Activated CD4-positive, alpha-beta T cell treated with anti-CD3 and anti-CD28 coated beads, Interleukin-2, amount 50 U/mL, for 4 hours (primary cell): ENCODE measurements around the gene INTS2.
A peak's percentile ranks its signal among the peaks of the same experiment; 100 is the strongest.
"Not testable (repeated sequence)": the region's sequence is repeated elsewhere in the genome, so short reads cannot be mapped to it uniquely, and the experiment has no call there.

Experiments
- DNase-seq, 2 experiments: peaks; one replicate each; pipeline ENCODE4 v3.0.0-alpha.2; 2020

The INTS2 gene, protein sequence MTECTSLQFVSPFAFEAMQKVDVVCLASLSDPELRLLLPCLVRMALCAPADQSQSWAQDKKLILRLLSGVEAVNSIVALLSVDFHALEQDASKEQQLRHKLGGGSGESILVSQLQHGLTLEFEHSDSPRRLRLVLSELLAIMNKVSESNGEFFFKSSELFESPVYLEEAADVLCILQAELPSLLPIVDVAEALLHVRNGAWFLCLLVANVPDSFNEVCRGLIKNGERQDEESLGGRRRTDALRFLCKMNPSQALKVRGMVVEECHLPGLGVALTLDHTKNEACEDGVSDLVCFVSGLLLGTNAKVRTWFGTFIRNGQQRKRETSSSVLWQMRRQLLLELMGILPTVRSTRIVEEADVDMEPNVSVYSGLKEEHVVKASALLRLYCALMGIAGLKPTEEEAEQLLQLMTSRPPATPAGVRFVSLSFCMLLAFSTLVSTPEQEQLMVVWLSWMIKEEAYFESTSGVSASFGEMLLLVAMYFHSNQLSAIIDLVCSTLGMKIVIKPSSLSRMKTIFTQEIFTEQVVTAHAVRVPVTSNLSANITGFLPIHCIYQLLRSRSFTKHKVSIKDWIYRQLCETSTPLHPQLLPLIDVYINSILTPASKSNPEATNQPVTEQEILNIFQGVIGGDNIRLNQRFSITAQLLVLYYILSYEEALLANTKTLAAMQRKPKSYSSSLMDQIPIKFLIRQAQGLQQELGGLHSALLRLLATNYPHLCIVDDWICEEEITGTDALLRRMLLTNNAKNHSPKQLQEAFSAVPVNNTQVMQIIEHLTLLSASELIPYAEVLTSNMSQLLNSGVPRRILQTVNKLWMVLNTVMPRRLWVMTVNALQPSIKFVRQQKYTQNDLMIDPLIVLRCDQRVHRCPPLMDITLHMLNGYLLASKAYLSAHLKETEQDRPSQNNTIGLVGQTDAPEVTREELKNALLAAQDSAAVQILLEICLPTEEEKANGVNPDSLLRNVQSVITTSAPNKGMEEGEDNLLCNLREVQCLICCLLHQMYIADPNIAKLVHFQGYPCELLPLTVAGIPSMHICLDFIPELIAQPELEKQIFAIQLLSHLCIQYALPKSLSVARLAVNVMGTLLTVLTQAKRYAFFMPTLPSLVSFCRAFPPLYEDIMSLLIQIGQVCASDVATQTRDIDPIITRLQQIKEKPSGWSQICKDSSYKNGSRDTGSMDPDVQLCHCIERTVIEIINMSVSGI

DNA sequence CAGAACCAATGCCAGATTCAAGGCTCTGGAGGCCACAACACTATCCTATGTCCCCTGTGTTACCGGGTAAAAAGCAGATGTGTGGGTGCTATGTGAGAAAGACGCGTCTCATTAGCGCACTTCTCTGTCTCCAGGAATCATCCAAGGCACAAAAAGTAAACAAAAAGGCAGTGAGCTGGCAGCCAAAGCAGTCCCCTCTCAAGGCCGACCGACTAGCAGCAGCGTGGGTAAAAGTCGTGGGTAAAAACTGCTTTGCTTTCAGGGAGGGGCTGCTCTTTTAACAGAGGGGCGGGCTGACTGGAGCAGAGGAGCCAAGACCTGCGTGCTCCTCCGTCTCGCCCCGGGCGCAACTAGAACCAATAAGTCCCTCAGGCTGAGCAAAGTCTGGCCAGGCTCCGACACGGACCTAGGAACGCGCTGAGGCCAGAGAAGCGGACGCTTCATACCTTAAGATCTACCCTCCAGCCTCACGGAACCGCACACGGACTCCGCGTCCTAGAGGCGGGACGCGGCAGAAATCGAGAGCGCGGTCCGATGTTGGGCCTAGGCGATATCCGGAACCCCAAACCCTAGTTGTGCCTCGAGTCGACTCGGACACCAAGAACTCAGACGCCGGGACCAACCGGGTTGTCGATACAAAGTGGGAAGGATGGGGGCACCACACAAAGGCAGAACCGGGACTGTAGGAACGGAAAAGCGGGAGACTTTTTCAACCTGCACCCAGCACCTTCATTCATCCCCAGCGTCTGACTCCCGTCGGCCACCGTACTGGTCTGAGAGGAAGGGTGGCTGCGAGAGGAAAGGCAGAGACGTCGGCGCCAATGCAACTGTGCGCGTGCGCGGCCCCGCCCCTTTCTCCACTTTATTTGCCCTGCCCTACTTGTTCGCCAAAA lies at the start of gene INTS2:
Gene INTS2, minus strand, starts transcription at position 775 of the 893 bp plus-strand sequence. CDS start 1,338 bp downstream, outside the sequence.
- DNase-seq = peak; percentile 95 to 96

DNA sequence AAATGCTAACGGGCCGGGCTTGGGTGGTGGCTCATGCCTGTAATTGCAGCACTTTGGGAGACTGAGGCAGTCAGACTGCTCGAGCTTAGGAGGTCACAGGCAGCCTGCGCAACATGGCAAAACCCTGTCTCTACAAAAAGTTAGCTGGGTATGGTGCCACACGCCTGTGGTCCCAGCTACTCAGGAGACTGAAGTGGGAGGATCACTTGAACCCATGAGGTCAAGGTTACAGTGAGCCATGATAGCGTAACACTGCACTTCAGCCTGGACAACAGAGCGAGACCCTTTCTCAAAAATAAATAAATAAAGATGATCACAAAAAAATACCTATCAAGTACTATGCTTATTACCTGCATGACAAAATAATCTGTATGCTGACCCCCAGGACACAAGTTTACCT lies 46.3 kb upstream of the INTS2 start:
- no peak for DNase-seq

DNA sequence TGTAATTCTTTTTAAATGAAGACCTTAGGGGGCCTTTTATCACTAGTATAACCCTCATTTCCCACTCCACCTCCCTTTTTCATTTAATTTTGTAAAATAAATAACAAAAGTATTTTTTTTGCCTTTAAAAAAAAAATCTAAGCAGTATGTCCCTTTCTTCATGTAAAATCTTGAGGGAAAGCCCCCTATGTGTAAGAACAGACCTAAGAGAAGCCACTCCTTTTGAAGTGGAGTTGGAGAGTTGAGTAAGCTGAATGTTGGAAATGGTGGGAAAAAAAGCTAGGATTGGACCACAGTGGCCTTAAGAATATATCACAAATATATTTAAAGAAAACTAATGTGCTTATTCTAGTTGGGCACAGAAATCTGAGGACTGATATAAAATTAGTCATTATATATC lies 44.5 kb upstream of the INTS2 start:
- DNase-seq = no peak

DNA sequence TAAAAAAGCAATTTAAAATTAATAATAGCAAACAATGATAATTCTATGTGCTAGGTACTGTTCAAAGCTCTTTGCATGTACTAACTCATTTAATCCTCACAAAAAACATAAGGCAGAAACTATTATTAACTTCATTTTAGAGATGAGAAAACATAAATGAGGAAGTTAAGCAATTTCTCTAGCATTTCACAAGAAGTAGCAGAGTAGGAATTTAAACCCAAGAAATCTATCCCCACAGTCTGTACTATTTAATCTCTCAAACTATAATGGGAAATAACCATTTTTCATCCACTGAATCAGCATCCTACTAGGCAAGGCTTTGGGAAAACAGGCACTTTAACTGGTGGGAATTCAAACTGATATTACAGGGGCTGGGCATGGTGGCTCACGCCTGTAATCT lies 42.2 kb upstream of the INTS2 start:
- DNase-seq = no peak

DNA sequence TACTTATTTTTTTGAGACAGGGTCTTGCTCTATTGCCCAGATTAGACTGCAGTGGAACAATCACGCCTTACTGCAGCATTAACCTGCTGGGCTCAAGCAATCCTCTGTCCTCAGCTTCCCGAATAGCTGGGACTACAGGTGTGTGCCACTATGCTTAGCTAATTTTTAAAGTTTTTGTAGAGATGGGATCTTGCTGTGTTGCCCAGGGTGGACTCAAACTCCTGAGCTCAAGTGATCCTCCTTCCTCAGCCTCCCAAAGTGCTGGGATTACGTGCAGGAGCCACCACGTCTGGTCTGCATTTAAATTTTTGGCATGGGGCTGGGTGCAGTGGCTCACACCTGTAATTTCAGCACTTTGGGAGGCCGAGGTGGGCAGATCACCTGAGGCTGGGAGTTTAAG lies 41.0 kb upstream of the INTS2 start:
- no peak for DNase-seq

DNA sequence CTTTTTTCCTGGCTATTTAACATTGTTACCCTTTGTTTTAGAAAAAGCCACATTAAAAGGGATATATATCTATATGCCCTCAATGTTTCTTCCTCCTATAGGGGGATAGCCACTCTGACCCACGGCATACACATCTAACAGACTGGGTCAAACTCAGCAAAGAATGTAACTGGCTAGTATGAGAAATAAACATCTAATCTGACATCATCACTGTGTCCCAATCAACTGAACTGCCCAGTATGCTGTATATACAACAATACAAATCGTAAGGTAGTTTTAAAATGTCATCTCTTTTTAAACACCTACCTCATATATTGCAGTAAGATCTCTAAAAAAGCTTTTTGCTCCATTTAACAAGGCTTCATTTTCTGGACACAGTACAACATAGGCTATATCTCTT lies 39.9 kb upstream of the INTS2 start:
- no peak for DNase-seq

DNA sequence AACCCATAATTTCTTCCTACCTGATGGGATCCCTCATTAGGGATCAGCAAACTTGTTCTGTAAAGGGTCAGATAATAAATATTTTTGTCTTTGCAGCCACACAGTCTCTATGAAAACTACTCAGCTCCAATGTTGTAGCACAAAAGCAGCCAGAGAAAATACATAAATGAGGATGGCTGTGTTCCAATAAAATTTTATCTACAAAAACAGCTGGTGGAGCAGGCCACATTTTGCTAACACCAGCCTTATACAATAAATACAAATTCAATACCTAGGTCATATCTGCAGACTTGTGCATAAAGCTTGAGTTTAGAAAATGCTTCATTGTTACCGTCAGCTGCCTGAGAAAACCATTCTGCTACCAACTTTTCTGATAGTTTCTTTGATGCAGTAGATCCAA lies 38.4 kb upstream of the INTS2 start:
- DNase-seq = no peak

DNA sequence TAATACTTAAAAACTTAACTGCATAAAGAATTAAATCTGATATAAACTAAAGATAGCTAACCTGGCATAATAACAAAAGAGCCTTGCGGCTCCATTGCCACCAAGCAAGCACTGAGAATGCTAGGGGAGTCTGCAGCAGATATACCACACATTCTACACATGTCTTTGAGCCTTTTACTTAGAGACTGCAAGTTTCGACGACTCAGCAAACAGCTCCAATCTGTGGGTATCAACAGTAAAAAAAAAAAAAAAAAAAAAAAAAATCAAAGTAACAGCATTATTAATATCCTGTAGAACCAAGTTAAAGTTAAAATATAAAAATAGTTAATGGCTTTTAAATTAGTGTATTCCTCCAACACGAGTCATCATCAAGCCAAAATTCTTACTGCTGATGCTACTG lies 27.8 kb upstream of the INTS2 start:
- no peak for DNase-seq

DNA sequence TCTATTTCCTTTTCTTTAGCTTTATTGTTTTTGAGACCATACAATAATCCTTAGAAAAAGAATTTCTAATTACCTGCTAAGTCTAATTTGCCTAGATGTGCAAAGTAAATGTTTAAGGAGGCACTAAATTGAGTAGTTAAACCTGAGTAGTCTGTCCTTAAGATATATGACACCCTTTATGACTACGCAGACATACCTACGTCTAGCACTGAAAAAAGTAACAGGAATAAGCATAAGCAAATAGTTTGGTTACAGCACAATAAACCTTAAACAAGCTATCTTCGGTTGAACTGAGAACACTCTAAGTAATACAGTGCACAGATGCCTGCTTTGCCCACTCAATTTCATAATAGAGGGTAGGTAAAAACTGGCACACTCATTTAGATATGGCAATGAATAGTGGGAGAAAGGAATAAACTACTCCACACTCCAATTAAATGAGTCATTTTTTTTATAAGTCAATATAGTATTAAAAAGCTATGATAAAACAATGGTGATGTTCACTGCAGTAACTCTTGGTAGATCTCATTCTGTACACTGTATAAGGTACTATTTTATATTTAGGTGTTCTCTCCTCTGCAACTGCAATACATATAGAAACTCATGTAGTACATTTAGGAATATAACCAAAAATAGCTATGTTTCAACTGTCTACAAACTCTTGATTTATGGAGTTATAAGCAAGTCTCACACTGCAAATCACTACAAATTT lies 19.7 kb upstream of the INTS2 start:
- DNase-seq = no peak

DNA sequence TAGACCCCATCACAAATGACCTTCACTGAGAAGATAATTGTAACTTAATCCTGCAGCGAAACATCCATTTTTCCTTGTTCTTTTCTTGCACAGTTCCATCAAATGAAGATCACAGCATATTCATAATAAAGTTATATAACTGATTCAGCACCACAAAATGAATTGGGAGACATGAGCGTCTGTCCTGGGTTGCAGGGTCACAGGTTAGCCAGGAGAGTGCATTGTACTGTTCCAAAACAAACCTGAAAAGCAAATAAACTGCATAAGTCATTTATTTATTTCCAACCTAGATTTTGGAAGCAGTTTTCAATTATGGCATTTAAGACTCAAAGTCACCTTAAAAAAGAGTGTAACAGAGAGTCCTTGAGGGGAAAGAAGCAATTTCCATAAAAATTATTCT lies 18.6 kb upstream of the INTS2 start:
- DNase-seq = no peak

DNA sequence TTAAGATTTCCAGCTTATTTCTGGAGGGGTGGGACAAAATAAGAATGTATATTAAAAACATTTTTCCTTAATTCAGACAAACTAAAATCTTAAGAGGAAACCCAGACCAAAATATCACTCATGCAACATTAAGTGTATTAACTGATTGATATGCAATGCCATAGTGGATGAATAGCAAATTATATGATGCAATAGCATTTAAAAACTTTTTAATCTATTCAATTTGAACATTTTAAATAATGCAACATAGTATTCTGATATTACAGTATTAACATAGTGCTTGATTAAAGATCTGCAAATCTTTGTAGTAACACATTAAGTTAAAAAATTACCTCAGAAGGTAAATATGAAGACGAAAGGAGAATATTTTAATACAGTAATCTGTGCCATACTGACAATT lies 15.3 kb upstream of the INTS2 start:
- no peak for DNase-seq

DNA sequence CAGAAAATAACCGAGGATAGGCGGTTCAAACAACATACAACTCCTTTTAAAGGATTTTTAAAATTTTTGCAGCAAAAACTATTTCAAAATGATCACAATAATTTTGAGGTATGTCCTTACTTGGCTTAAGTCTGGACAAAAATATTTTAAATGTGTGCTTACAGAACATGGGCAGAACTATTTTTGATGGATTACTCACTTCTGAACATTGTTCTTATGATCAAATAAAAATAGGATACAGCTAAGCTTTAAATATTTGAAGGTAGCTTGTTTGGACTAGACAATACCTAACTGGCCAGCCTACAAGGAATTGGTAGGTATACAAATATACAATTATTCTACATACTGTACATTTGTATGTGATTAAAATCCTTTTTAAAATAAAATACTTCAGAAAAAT lies 14.3 kb upstream of the INTS2 start:
- no peak for DNase-seq

DNA sequence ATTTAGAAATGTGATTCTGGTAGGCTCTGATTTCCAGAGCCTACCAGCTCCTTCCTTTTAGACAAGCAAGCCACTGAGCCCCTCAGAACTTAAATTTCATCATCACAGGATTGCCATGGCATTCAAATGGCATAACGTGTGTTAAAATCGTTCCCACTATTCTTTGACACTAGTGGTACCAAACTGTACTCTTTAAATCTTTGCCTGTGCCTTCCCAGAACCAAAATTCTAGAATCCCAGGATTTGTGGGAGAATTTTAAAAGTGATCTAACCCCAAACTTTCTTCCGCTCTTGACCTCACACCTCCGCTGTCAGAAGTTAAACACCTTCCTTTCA lies 287 bp upstream of the INTS2 start:
- no peak for DNase-seq

DNA sequence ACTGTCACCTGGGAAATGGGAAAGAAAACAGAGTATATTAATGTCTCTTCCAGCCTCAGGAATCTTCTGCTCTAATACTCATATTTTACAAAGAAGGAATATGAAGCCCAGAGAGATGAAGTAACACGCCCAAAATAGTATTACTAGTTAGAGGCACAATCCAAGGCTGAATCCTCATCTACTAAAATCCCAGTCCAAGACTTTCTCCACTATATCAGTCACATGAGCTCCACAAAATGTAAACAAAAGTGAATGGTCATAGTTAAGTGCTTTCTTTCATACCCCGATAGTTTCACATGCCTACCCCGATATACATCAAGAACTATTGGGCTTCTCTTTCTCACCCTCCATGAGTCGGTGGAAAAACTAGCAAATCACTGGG lies 965 bp downstream of the INTS2 start:
- DNase-seq = no peak

DNA sequence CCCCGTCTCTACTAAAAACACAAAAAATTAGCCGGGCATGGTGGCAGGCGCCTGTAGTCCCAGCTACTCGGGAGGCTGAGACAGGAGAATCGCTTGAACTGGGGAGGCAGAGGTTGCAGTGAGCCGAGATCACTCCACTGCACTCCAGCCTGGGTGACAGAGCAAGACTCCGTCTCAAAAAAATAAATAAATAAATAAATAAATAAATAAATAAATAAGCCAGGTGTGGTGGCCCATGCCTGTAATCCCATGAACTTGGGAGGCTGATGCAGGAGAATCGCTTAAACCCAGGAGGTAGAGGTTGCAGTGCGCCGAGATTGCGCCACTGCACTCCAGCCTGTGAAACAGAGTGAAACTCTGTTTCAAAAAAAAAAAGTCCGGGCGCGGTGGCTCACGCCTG lies 12.6 kb downstream of the INTS2 start:
- not testable (repeated sequence) for DNase-seq

DNA sequence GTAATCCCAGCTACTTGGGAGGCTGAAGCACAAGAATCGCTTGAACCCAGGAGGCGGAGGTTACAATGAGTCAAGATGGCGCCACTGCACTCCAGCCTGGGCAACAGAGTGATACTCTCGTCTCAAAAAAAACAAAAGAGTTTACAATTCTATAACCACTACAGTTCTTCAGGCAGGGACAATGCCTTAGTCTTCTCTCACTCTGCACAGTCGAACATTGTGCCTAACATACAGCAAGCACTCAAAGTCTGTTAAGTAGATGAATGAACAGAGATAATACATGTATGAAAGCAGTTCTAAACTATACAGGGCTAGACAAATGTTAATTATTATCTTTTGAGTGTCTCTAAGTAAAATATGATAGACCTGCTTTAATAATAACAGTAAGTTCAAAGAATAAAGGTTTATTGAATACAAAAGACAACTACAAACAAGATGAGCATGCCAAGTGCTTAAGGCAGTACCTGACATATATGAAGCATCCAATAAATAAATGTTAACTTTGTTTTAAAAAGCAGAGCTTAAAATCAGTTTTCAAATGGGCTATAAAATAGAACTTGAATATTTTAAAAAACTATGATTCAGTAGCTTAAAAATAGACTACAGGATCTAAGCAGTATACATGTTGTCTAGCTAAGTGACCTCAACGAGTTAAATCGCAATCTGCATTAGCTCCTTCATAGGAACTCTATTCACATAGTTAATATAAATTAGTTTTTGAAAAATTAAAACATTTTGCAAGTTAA lies 19.3 kb downstream of the INTS2 start:
- no peak for DNase-seq

DNA sequence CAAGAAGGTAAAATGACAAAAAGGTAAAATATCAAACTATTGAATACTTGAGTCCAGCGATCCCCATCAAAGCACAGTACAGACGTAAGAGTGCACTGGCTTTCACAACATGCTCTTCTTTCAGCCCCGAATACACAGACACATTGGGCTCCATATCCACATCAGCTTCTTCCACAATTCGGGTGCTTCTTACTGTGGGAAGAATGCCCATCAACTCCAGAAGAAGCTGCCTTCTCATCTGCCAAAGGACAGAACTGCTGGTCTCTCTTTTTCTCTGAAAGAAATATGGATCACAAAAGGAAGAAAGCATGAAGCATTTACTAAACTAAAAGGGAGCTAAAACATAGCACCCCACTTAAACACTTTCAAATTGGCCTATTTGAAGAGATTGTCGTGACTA lies 20.4 kb downstream of the INTS2 start:
- no peak for DNase-seq

DNA sequence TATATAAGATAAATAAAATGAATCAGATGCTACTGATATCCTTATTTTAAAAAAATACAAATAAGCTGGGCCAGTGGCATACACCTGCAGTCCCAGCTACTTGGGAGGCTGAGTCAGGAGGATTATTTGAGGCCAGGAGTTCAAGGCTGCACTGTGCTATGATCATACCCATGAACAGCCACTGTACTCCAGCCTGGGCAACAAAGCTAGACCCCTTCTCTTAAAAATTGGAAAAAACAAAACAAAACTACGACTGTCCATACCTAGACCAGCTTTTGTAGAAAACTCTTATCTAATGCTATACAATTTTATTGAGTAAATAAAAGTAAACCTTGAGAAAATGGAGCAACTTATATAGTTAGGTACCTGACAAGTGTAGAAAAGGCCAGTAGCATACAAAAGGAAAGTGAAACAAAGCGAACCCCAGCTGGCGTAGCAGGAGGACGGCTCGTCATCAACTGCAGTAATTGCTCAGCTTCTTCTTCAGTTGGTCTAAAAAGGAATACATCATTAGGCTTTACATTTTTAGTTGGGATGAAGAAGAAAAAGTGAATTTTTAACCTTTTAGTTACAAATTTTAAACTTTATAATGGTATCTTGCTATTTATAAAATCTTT lies 23.6 kb downstream of the INTS2 start:
- DNase-seq = peak; percentile 5 to 8

DNA sequence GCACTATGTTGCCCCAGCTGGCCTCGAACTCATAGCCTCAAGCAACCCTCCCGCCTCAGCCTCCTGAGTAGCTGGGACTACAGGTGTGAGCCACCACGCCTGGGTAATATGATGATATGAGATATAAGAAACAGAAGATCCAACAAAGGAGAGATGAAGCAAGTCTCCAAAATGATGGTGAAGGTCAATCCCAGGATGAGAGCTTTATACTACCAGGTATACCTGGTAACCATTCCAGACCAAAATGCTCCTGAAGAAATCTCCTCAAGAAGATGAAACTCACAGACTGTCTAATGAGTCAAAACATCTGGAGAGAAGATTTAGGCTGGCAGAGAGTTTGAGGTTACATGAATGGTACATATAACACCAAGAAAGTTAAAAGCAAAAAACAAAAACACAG lies 24.5 kb downstream of the INTS2 start:
- DNase-seq = no peak

DNA sequence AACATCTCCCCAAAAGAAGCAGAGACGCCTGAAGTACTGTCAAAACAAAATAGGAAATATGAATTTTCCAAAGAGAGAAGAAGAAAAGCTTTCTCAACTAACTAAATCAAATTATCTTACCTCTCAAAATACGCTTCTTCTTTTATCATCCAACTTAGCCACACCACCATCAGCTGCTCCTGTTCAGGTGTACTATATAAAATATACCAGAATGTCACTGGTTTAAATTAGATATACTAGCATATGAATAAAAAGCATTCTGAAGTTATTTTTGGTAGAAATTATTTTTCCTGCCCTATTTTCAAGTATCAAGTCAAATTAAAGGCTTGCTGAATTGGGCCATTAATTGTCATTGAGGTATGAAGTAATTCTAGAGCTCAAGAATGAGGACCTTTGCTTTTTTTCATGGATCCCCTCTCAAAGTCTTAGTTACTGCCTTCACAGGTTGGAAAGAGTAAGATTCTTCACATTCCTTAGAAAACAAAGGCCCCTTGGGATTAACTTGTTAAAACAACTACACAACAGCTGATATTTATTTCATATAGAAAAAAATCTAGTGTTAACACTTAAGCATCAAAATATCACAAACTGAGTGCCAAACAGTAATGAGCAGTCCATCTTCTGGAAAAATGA lies 30.1 kb downstream of the INTS2 start:
- DNase-seq = no peak
